ENCODE measurements around the gene EID1.

Gene EID1

GRCh38 chr15:48889925-48890324, 12.0 kb downstream of the EID1 start:
- H3K9me3 ChIP-seq (ENCODE audit: control insufficient read depth, insufficient read depth, low read depth, low read length), result no peaks in the 10 kb centered on the region
- POLR2A ChIA-PET, result interaction anchor here (1.3 kb wide), 1 partner anchor 12 kb away, joined by 3 read pairs; the partner anchor contains the start of gene EID1
- no peaks in the 10 kb centered on the region for H3K36me3 ChIP-seq (ENCODE audit: control insufficient read depth in 2 of 2, insufficient read depth in 1 of 2, low read length in 2 of 2)
- no peak for TF ChIP-seq MEIS1 (CRISPR knock-in tag; IDR thresholded peaks at IDR 0.05; ENCODE audit: borderline replicate concordance)
- no peak for TF ChIP-seq MZF1 (tag by site-specific recombination; IDR thresholded peaks at IDR 0.05; ENCODE audit: borderline replicate concordance)
- H3K4me3 ChIP-seq (ENCODE audit: low read depth, low read length), result no peak overlapping the region
- H3K27ac ChIP-seq (ENCODE audit: extremely low read depth, low read depth, low read length), result no peak overlapping the region; the same call in 1 of the 2 replicates
- CTCF ChIA-PET, result interaction anchor here (0.8 kb wide), 1 partner anchor 23 kb away, joined by 3 read pairs; no protein-coding TSS in a partner anchor
- no peaks in the 10 kb centered on the region for H3K4me1 ChIP-seq (ENCODE audit: control insufficient read depth, insufficient read depth, low read length)

GRCh38 chr15:48890375-48890972, 12.5 kb downstream of the EID1 start:
- no peaks in the 10 kb centered on the region for H3K4me1 ChIP-seq (ENCODE audit: control insufficient read depth, insufficient read depth, low read length)
- H3K27ac ChIP-seq (ENCODE audit: extremely low read depth, low read depth, low read length), result no peak overlapping the region; the same call in 1 of the 2 replicates
- ChIA-PET POLR2A (interaction anchor here (0.9 kb wide), 1 partner anchor 12 kb away, joined by 6 read pairs; the partner anchor contains the start of gene EID1), CTCF (interaction anchor here (0.8 to 1.0 kb wide), 2 partner anchors 9 to 11 kb away, joined by 3 read pairs; no protein-coding TSS in a partner anchor)
- no peaks in the 10 kb centered on the region for H3K9me3 ChIP-seq (ENCODE audit: control insufficient read depth, insufficient read depth, low read depth, low read length)
- H3K4me3 ChIP-seq (ENCODE audit: low read depth, low read length), result no peak overlapping the region
- H3K36me3 ChIP-seq (ENCODE audit: control insufficient read depth in 2 of 2, insufficient read depth in 1 of 2, low read length in 2 of 2), result no peaks in the 10 kb centered on the region
- TF ChIP-seq ZNF10 (tag by site-specific recombination; IDR thresholded peaks at IDR 0.05) (no peak), KLF7 (tag by site-specific recombination; IDR thresholded peaks at IDR 0.05; ENCODE audit: borderline replicate concordance) (no peak), ZSCAN16 (tag by site-specific recombination; IDR thresholded peaks at IDR 0.05) (no peak), ZNF112 (tag by site-specific recombination; IDR thresholded peaks at IDR 0.05) (no peak), ZNF837 (tag by site-specific recombination; IDR thresholded peaks at IDR 0.05) (no peak), ZNF561 (tag by site-specific recombination; IDR thresholded peaks at IDR 0.05; ENCODE audit: borderline replicate concordance) (no peak), ZNF341 (tag by site-specific recombination; IDR thresholded peaks at IDR 0.05; ENCODE audit: low read depth) (peak; percentile 46; the same call in 1 of the 2 replicates), IKZF3 (tag by site-specific recombination; IDR thresholded peaks at IDR 0.05) (0 out of 2 replicates have a peak, but pooled peaks have one; percentile 44), ZNF629 (tag by site-specific recombination; IDR thresholded peaks at IDR 0.05) (0 out of 2 replicates have a peak, but pooled peaks have one; percentile 44), ZNF366 (tag by site-specific recombination; conservative IDR thresholded peaks at IDR 0.05) (0 out of 2 replicates have a peak, but pooled peaks have one; percentile 11), ZNF610 (tag by site-specific recombination; IDR thresholded peaks at IDR 0.05; ENCODE audit: borderline replicate concordance) (no peak), PRDM1 (tag by site-specific recombination; IDR thresholded peaks at IDR 0.05) (peak; percentile 37), ZNF768 (tag by site-specific recombination; IDR thresholded peaks at IDR 0.05) (no peak), ZBTB1 (tag by site-specific recombination; IDR thresholded peaks at IDR 0.05) (no peak), OSR2 (tag by site-specific recombination; IDR thresholded peaks at IDR 0.05) (peak; percentile 58), ZNF174 (tag by site-specific recombination; IDR thresholded peaks at IDR 0.05) (no peak), ATF2 (tag by site-specific recombination; IDR thresholded peaks at IDR 0.05; ENCODE audit: low read depth) (no peak), PRDM10 (tag by site-specific recombination; IDR thresholded peaks at IDR 0.05) (peak; percentile 6; the same call in 1 of the 2 replicates), PRDM6 (tag by site-specific recombination; IDR thresholded peaks at IDR 0.05) (peak; percentile 53), ZNF416 (tag by site-specific recombination; IDR thresholded peaks at IDR 0.05) (no peak), ZNF843 (tag by site-specific recombination; IDR thresholded peaks at IDR 0.05) (0 out of 2 replicates have a peak, but pooled peaks have one; percentile 19), ZNF785 (tag by site-specific recombination; IDR thresholded peaks at IDR 0.05) (no peak), ZBTB44 (tag by site-specific recombination; IDR thresholded peaks at IDR 0.05) (peak; percentile 49), ZNF670 (tag by site-specific recombination; IDR thresholded peaks at IDR 0.05; ENCODE audit: low read depth) (no peak), ZNF791 (tag by site-specific recombination; IDR thresholded peaks at IDR 0.05) (no peak)
